Kidney (tissue), 14 donors: ENCODE measurements around the gene STON1. TPM values are rescaled to one million over a fixed set of nuclear protein-coding genes. Genes with fewer than 3 reads are reported as not detected.

Experiments
- DNase-seq, 5 donors: peaks; one replicate each; pipeline ENCODE4 v3.0.0-alpha.2; 2013 to 2020
- FAIRE-seq: peaks from 2 replicates; lab custom pipeline; 2012; peaks lifted over from hg19 to GRCh38; lab: Jason Lieb, UNC
- H3K27ac ChIP-seq, 2 donors: one replicate each; pipeline ENCODE4 v1.7.0; 2013; ENCODE audit warnings: low read depth in 2 of 2, low read length in 2 of 2, inconsistent platforms in 1 of 2
- H3K27me3 ChIP-seq: one replicate; pipeline ENCODE4 v1.7.1; 2013; ENCODE audit warnings: low read length, inconsistent platforms; ENCODE audit not compliant: control insufficient read depth, insufficient read depth
- H3K36me3 ChIP-seq, 3 donors: one replicate each; pipeline versions ENCODE4 v1.7.0 to v1.7.1; 2013; ENCODE audit warnings: low read length in 3 of 3, control low read depth in 1 of 3, inconsistent platforms in 1 of 3; ENCODE audit not compliant: insufficient read depth in 3 of 3, control insufficient read depth in 2 of 3
- H3K4me1 ChIP-seq, 3 donors: one replicate each; pipeline versions ENCODE4 v1.7.0 to v1.7.1; 2013; ENCODE audit warnings: low read length in 3 of 3, inconsistent platforms in 1 of 3, low read depth in 1 of 3; ENCODE audit not compliant: control insufficient read depth in 2 of 3, insufficient read depth in 2 of 3
- H3K4me3 ChIP-seq, 3 donors: one replicate each; pipeline versions ENCODE4 v1.7.0 to v1.8.1; 2013; ENCODE audit warnings: low read length in 3 of 3, control low read depth in 1 of 3, inconsistent platforms in 1 of 3
- H3K9ac ChIP-seq, 3 donors: one replicate each; pipeline versions ENCODE4 v1.7.0 to v1.7.1; 2013; ENCODE audit warnings: low read length in 3 of 3, control low read depth in 1 of 3, inconsistent platforms in 1 of 3
- H3K9me3 ChIP-seq, 3 donors: one replicate each; pipeline versions ENCODE4 v1.7.0 to v1.7.1; 2013; ENCODE audit warnings: low read length in 3 of 3, control low read depth in 1 of 3, inconsistent platforms in 1 of 3; ENCODE audit not compliant: control insufficient read depth in 2 of 3, insufficient read depth in 1 of 3
- intact Hi-C: fragments of 100-400 bp; cut with DNase I; formaldehyde crosslinking; loops from one replicate; pipeline ENCODE4 v1.11.1; 2022
- polyA plus RNA-seq: library from polyadenylated mRNA; stranded (reverse); fragments of 350-450 nt; fragmentation: Illumina TruSeq; extraction: RNeasy Lipid Tissue Mini Kit (QIAGEN cat#74804); gene quantifications from one replicate; pipeline ENCODE4 v1.2.3, GENCODE V29; 2014; ENCODE audit warnings: low read depth, low replicate concordance; ENCODE audit not compliant: insufficient read depth
- total RNA-seq: library from RNA; stranded (reverse); fragmentation: NEBNext Ultra II Directional; extraction: Animal tissue kit (Norgen Biotek cat#: 25700); gene quantifications from one replicate; pipeline ENCODE4 v1.2.1, GENCODE V29; 2021
- TF ChIP-seq, protein P1 (sequence below): IDR thresholded peaks from 3 replicates; pipeline ENCODE4 v1.5.1; 2012; ENCODE audit warnings: mild to moderate bottlenecking, moderate library complexity, borderline replicate concordance; ENCODE audit not compliant: insufficient read depth; ENCODE audit errors: extremely low read depth
- donor health status: control.
- donor health status: control.
- donor health status: control.
- donor health status: control.
- donor health status: control.
- donor health status: DM: yes; HTN: yes; CAD: no.
- donor health status: Normal renal cell carcinoma (clear cell type).

STON1 gene
- total and polyA plus RNA-seq, 2 donors from 2014 or later, result 5.8 to 15.7 TPM

DNA sequence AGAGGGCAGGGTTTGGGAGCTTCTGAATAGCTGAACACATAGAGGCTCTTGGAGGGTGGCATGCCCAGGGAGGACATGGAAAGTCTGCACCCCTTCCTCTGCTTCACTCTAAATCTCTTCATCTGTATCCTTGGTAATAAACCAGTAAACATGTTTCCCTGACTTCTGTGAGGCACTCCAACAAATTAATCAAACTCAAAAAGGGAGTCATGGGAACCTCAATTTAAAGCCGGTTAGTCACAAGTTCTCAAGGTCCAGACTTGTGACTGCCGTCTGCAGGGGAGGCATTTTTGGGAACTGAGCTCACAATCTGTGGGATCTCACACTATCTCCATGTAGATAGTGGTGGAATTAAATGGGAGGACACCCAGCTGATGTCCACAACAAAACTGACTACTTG, 33.1 kb upstream of the STON1 start:
- intact Hi-C loops, result no loop called here
- H3K4me3 ChIP-seq, result no peak overlapping the region
- no peak for FAIRE-seq
- H3K9me3 ChIP-seq, result no peaks in the 10 kb centered on the region
- no peak overlapping the region for H3K27ac ChIP-seq
- peaks cover 4 to 34% (median 21%) of the 10 kb centered on the region in 3 donors for H3K36me3 ChIP-seq
- H3K4me1 ChIP-seq, result no peaks in the 10 kb centered on the region
- H3K27me3 ChIP-seq, result no peaks in the 10 kb centered on the region
- TF ChIP-seq, protein P1, sequence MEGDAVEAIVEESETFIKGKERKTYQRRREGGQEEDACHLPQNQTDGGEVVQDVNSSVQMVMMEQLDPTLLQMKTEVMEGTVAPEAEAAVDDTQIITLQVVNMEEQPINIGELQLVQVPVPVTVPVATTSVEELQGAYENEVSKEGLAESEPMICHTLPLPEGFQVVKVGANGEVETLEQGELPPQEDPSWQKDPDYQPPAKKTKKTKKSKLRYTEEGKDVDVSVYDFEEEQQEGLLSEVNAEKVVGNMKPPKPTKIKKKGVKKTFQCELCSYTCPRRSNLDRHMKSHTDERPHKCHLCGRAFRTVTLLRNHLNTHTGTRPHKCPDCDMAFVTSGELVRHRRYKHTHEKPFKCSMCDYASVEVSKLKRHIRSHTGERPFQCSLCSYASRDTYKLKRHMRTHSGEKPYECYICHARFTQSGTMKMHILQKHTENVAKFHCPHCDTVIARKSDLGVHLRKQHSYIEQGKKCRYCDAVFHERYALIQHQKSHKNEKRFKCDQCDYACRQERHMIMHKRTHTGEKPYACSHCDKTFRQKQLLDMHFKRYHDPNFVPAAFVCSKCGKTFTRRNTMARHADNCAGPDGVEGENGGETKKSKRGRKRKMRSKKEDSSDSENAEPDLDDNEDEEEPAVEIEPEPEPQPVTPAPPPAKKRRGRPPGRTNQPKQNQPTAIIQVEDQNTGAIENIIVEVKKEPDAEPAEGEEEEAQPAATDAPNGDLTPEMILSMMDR, result no peak
- DNase-seq, result peak in 1 of 5 donors; percentile 37
- H3K9ac ChIP-seq, result no peak overlapping the region

DNA sequence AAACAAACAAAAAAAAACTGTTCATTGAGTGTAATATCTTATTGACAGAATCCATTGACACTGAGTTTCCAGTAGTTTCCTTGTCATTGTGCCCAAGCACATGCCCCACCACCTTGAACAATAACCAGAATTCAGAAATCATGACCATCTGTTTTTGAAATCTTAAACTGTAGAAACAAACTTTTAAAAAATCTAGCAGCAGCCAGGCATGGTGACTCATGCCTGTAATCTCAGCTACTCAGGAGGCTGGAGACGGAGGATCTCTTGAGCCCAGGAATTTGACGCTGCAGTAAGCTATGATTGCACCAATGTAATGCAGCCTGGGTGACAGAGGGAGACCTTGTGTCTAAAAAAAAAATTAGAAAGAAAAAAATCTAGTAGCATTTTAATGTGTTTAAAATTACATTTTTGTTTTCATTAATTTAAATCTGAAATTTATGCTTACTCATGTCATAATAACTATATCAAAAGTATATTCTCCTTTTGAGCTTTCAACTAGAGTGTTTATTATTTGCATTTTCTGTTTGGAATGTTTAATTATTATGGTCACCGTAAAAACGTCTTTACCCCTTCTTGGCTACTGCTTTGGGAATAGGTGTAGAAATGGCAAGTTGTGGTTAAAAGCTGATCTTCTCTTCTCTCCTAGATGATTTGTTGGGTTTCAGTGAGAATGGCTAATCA, 25.2 kb upstream of the STON1 start:
- FAIRE-seq, result no peak
- Histone ChIP-seq H3K4me3 (no peak overlapping the region), H3K27ac (no peak overlapping the region), H3K4me1 (peaks cover 0 to 7% (median 3%) of the 10 kb centered on the region in 3 donors), H3K9ac (no peak overlapping the region), H3K9me3 (no peaks in the 10 kb centered on the region), H3K36me3 (peaks cover 0 to 34% (median 12%) of the 10 kb centered on the region in 3 donors), H3K27me3 (no peaks in the 10 kb centered on the region)
- TF ChIP-seq, protein P1, result no peak
- DNase-seq, result no peak
- intact Hi-C loops, result no loop called here

DNA sequence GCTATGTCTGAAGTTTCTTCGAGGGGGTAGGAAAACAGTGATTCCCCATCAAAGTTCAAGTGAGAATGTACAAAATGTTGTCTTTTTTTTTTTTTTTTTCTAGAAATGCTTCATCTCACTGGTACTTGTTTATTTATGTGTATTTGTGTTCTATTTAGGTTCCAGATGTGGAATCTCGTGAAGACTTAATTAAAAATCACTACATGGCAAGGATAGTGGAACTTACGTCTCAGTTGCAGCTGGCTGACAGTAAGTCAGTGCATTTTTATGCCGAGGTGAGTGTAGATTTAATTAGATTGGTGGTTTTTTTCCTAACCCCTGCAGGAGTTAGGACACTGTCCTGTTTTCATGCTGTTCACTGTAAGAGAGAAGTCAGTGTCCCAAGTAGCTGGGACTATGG, 22.8 kb upstream of the STON1 start:
- TF ChIP-seq, protein P1, result no peak
- Histone ChIP-seq H3K9ac (no peak overlapping the region), H3K27ac (no peak overlapping the region), H3K27me3 (no peaks in the 10 kb centered on the region), H3K36me3 (peaks cover 0 to 20% (median 18%) of the 10 kb centered on the region in 3 donors), H3K4me1 (peaks cover 0 to 9% (median 3%) of the 10 kb centered on the region in 3 donors), H3K9me3 (no peaks in the 10 kb centered on the region), H3K4me3 (no peak overlapping the region)
- intact Hi-C loops, result no loop called here
- no peak for DNase-seq
- FAIRE-seq, result no peak
